NCI-H187 (cell line): ENCODE measurements around the gene MXRA8.
"Not testable (repeated sequence)": the region's sequence is repeated elsewhere in the genome, so short reads cannot be mapped to it uniquely, and the experiment has no call there.

Experiments used
- DNase-seq, 2 experiments: peaks; one replicate each; lab custom pipeline; 2025; lab: John Stamatoyannopoulos, UW

The MXRA8 gene

GRCh38 chr1:1320666-1321448, 37.5 kb downstream of the MXRA8 start:
- DNase-seq: no peak

DNA sequence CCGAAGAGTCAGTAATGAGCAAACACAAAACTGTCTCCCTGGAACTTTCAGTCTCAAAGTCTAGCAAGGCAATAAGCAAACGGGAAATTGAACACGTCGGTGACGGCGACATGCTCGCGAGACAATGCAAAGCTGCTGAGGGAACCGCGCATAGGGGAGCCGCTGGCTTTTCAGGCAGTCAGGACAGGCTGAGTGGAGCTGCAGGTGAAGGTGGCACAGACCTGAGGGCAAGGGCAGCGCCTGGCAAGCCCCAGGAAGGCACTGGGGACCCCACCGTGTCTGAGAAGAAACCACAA, 38.8 kb downstream of the MXRA8 start:
- DNase-seq: no peak

DNA sequence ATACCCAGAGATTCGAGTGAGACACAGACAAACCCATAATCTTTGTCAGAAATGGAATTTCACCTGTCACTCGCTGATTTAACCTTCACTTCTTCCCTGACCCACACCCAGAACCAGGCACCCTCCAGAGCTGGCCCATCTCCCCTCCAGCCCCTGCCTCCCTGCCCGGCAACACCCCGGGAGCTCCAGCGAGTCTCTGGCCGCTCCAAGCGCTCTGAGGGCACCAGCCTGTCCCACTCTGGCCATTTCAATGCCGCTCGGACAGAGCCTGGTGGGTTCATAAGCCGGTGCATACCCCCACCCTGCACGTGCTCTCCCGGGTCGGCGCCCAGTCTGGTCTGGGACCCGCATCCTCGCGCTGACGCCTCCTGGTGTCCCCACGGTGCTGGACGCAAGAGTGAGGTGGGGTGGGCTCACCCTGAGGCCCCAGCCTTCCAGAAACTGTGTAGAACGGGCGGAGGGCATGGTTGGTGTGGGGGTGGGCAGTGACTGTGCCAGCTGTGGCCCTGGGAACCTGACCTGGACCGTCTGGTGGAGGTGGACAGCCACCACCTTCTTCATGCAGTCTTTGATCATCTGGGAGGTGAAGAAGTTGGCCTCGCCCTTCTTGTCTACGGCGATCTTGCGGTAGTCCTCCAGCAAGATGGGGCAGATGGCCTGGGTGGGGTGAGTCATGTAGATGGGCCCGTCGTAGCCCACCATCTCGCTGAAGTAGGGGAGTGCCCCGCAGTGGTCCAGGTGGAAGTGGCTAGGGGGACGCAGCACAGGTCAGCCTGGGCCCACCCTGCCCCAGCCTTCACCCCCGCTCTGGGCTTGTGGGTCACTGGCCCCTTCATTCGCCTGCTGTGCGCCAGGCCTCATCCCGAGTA, 39.3 kb downstream of the MXRA8 start:
- no peak for DNase-seq

- no peak for DNase-seq
These were observed 40.2 kb downstream of the MXRA8 start for GRCh38 chr1:1318131-1318652.

GRCh38 chr1:1317420-1317819, 40.9 kb downstream of the MXRA8 start:
- DNase-seq: no peak

DNA sequence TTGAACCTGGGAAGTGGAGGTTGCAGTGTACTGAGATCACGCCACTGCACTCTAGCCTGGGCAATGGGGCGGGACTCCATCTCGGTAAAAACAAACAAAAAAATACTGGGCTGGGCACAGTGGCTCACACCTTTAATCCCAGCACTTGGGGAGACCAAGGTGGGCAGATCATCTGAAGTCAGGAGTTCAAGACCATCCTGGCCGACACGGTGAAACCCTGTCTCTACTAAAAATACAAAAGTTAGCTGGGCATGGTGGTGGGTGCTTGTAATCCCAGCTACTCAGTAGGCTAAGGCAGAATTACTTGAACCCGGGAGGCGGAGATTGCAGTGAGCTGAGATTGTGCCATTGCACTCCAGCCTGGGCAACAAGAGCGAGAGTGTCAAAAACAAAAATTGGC, 42.2 kb downstream of the MXRA8 start:
- not testable (repeated sequence) for DNase-seq

DNA sequence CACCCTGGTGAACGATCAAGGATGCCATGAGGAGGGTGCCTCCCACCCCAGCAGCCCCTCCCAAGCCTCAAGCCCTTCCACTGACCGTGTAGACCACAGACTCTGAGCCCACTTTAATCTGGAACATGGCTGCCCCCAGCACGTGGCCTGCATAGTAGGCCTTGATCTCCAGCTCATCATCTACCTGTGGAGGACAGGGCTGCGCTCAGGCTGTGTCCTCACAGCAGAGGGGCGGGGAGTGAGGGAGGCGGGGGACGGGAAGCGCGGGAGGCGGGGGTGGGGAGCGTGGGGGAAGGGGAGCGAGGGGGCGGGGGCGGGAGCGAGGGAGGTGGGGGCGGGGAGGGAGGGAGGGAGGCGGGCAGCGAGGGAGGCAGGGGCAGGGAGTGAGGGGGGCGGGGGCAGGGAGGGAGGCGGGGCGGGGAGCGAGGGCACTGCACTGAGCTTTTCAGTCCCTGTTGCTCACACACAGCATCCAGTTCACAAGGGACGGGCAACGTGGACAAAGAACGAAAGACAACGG, 42.9 kb downstream of the MXRA8 start:
- no peak for DNase-seq

DNA sequence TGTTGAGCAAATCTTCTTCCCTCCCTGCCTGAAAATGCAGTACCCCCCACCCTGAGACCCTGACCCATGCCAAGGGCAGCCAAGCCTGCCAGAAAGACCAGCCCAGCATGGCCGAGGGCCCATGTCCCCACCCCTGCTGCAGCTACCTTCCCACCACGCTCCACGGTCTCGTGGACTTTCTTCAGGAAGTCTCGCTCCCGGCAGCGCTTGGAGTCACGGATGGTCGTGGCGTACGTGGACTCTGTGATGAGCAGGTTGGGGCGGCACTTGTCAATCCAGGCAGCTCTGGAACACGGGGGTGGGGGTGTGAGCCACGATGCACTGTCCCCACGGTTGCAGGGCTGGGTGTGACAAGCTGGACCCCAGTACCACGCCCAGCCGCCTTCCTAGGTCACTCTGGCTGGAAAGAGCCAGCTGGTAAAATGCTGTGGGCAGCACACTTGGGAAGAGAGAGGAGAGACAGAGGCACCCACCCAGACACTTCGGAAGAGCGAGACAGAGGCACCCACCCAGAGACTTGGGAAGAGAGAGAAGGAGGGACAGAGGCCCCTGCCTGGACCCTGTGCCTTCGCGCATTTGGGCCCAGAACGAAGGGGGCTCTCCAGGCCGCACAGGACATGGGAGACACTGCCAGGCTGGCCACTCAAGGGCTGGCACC, 43.5 kb downstream of the MXRA8 start:
- DNase-seq: no peak

GRCh38 chr1:1314237-1314586, 44.1 kb downstream of the MXRA8 start:
- no peak for DNase-seq

DNA sequence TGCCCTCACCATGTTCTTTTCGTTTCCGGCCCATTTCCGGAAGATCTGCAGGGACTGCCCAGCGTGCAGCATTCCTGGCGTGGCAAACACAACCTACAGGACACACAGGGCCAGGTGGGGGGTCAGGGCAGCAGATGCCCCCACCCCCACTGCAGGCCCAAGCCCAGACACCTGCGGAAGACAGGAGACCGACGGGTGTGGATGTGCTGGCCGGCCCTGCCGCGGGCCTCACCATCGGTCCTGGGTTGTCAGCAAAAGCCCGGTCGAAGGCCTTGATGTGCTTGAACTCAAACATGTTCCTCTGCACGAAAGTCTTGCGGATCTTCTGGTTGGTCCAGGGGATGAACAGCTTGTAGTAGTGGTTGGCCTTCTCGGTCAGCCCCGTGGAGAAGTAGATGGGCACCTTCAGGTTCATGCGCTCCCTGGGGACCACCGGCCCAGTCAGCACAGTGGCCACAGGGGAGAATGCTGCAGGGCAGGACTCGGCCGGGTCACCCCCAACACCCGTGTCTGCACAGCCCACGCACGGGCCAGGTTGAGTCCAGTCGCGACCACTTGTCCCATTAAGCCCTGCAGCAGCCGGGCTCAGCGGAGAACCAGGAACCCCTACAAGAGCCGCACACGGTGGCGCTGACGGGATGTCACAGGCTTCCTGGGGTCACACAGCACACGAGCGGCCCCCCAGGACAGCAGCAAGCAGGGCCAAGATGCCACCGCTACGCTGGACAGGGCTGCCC, 44.7 kb downstream of the MXRA8 start:
- no peak for DNase-seq

DNA sequence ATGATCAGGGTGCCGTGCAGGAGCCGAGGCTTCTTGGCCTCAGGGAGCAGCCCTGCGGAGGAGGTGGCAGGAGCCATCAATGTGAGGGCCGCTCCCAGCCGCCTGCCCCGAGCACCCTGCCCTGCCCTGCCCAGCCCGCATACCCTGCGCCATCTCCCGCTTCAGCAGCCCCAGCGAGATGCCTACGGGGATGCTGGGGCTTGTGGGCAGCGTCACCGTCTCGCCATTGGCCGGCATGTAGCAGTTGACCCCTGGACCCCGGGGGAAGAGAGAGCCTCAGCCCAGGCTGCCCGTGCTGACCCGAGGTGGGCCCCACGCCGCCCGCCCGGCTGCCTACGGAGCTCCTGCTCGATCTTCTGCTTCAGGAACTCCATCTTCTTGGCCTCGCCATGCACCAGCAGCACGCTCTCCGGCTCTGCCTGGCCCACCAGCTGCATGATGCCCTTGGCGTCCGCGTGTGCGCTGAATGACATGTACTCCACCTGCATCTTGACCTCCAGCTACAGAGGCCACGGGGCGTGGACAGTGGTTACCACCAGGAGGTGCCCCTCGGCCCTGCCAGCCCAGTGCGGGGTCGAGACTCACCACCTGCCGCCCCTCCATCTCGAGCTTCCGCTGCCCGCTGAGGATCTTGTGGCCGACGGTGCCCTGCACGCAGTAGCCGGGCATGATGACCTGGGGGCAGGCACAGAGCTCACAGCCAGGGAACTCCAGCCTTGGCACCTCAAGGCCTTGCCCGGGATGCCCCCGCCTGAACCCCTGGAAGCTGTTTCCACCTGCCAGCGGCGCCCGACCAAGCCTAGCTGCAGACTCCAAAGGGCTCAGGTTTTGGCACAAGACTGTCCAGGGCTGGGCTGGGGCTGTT, 45.7 kb downstream of the MXRA8 start:
- no peak for DNase-seq

GRCh38 chr1:1311107-1312104, 46.9 kb downstream of the MXRA8 start:
- DNase-seq: no peak

DNA sequence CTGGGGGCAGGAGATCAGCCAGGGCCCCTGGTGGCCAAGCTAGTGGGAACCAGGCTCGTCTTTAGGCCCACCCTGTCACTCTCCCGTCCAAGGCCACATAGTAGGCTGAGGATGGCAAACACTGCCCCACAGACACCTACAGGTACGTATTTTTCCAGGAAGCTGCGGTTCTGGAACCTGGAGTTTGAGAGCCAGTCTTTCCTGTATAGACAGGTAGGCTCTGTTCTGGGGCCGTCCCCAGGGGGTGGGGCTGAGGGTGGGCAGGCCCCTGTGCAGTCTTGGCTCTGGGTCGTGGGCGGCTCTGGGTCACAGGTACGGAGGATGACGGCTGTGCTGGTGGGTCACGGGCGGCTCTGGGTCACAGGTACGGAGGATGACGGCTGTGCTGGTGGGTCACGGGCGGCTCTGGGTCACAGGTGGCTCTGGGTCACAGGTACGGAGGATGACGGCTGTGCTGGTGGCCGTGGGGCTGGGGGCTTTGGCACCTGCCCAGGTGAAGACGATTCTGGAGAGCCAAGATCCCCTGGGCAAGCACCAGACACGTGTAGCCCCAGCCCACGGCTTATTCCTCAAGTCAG, 47.8 kb downstream of the MXRA8 start:
- DNase-seq: no peak

GRCh38 chr1:1310109-1310385, 48.3 kb downstream of the MXRA8 start:
- DNase-seq: no peak

- no peak for DNase-seq
These were observed 48.9 kb downstream of the MXRA8 start for GRCh38 chr1:1309251-1310108.

GRCh38 chr1:1308756-1309250, 49.6 kb downstream of the MXRA8 start:
- no peak for DNase-seq

GRCh38 chr1:1307923-1308755, 50.2 kb downstream of the MXRA8 start, which contains the start of the genes ACAP3 and PUSL1:
TSS of gene ACAP3 (minus strand) at chr1:1307930. CDS start at chr1:1307815, 115 bp downstream.
TSS of gene PUSL1 (plus strand) at chr1:1308597. CDS start at chr1:1308644, 47 bp downstream.
- peak; percentile 86 to 92 for DNase-seq
